GM06990 (cell line): ENCODE results near the gene SWT1.
"Not testable (repeated sequence)": the region's sequence is repeated elsewhere in the genome, so short reads cannot be mapped to it uniquely, and the experiment has no call there.

ENCODE experiments used
- DNase-seq: peaks from one replicate; pipeline ENCODE4 v3.0.0-alpha.2; 2011; ENCODE audit not compliant: insufficient read length; ENCODE audit errors: extremely low read depth
- H3K27me3 ChIP-seq: replicated peaks from 2 replicates; pipeline ENCODE4 v1.6.0; 2011; ENCODE audit warnings: low read length; ENCODE audit not compliant: control insufficient read depth, insufficient read depth
- H3K36me3 ChIP-seq: 2 replicates; pipeline ENCODE4 v1.5.1; 2011; ENCODE audit warnings: low read length; ENCODE audit not compliant: control insufficient read depth, insufficient read depth
- H3K4me3 ChIP-seq: replicated peaks from 2 replicates; pipeline ENCODE4 v1.5.1; 2011; ENCODE audit warnings: low read depth, mild to moderate bottlenecking, control low read depth, low read length
- TF ChIP-seq, protein P1 (sequence below): IDR thresholded peaks from 2 replicates; pipeline ENCODE4 v1.5.1; 2011; ENCODE audit warnings: low read length, control low read depth, mild to moderate bottlenecking, inconsistent platforms; ENCODE audit not compliant: insufficient read depth, poor library complexity, severe bottlenecking

The SWT1 gene

DNA sequence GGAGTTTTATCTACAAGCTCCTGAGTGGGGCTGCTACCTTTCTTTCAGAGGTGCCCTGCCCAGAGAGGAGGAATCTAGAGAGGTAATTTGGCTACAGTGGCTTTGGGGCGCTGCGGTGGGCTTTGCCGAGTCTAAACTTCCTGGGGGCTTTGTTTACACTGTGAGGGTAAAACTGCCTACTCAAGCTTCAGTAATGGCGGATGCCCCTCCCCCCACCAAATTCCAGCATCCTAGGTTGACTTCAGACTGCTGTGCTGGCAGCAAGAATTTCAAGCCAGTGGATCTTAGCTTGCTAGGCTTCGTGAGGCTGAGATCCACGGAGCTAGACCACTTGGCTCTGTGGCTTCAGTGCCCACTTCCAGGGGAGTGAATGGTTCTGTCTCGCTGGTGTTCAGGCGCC, 43.9 kb downstream of the SWT1 start:
- no peak for DNase-seq
- Histone ChIP-seq H3K4me3 (no peak overlapping the region), H3K36me3 (no peaks in the 10 kb centered on the region), H3K27me3 (no peaks in the 10 kb centered on the region)
- TF ChIP-seq, protein P1, sequence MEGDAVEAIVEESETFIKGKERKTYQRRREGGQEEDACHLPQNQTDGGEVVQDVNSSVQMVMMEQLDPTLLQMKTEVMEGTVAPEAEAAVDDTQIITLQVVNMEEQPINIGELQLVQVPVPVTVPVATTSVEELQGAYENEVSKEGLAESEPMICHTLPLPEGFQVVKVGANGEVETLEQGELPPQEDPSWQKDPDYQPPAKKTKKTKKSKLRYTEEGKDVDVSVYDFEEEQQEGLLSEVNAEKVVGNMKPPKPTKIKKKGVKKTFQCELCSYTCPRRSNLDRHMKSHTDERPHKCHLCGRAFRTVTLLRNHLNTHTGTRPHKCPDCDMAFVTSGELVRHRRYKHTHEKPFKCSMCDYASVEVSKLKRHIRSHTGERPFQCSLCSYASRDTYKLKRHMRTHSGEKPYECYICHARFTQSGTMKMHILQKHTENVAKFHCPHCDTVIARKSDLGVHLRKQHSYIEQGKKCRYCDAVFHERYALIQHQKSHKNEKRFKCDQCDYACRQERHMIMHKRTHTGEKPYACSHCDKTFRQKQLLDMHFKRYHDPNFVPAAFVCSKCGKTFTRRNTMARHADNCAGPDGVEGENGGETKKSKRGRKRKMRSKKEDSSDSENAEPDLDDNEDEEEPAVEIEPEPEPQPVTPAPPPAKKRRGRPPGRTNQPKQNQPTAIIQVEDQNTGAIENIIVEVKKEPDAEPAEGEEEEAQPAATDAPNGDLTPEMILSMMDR = no peak

DNA sequence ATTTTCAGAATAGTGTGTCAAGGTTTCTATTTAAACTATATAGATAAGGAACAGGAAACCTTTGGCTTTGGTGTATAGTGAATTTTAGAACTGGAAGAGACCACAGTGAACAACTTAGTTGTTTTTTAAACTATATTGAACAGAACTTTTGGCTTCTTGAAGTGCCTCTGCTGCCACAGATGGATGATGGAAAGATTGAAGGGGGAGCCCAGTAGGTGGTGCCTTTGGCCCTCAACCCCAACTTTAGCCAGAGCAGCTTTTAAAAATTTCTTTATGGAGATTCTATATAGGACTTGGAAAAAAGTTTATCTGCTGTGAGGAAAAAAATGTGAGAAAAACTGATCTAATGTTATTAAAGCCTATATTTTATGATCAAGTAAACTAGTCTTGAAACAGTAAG, 50.2 kb downstream of the SWT1 start:
- no peaks in the 10 kb centered on the region for H3K36me3 ChIP-seq
- TF ChIP-seq, protein P1 = no peak
- no peak for DNase-seq
- no peak overlapping the region for H3K4me3 ChIP-seq
- no peaks in the 10 kb centered on the region for H3K27me3 ChIP-seq

DNA sequence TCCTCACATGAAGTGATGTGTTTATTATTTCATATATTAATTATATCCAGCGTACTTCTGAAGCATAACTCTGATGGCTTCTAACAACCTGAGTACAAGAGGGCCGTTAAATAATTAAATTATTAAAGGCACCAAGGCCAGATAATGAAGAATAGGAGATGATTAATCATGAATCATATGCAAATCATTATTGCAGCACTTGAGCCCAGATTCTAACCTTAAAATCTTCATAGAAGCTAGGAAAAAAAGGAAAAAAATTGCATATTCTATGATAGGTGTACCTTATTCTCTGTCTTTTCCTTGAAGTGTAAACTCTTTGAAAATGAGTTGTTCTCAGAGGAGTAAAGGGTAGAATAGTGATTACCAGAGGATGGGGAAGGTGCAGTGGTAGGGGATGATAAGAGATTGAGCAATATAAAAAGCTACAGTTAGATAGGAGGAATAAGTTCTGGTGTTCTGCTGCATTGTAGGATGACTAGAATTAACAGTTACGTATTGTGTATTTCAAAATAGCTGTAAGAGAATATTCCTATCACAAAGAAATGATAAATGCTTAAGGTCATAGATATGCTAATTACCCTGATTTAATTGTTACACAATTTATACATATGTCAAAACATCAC, 51.1 kb downstream of the SWT1 start:
- no peak for DNase-seq
- TF ChIP-seq, protein P1 = no peak
- no peaks in the 10 kb centered on the region for H3K27me3 ChIP-seq
- H3K4me3 ChIP-seq = no peak overlapping the region
- no peaks in the 10 kb centered on the region for H3K36me3 ChIP-seq

DNA sequence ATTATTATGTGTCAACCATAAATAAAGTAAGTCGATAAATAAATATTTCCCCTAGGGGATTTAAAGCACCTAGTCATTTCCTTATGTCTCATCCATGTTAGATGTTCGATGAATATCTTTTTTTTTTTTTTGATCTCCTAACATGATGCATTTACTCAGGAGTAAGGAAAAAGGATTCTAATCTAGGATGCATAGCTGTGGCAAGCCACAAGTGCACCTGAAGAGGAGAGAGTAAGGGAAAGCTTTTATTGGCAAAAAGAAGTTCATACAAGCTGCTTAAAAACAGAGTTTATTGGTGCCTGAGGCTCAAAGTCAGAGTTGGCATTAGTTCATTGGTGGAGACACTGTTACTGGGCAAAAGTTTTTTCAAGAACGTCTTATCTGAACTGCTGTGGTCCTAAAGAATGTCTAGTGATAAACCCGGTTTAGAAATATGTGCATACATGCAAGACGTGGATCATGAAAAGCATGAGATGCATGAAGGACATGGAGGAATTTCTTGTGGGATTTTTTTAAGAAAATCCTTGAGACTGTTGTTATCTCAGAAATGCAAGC, 51.7 kb downstream of the SWT1 start:
- no peaks in the 10 kb centered on the region for H3K36me3 ChIP-seq
- TF ChIP-seq, protein P1 = no peak
- H3K4me3 ChIP-seq = no peak overlapping the region
- H3K27me3 ChIP-seq = no peaks in the 10 kb centered on the region
- DNase-seq = no peak

GRCh38 chr1:185209357-185209756, 52.4 kb downstream of the SWT1 start:
- not testable (repeated sequence) for H3K27me3 ChIP-seq, H3K36me3 ChIP-seq, H3K4me3 ChIP-seq, DNase-seq

- H3K4me3 ChIP-seq = no peak overlapping the region
- TF ChIP-seq, protein P1 = no peak
- no peaks in the 10 kb centered on the region for H3K27me3 ChIP-seq
- H3K36me3 ChIP-seq = no peaks in the 10 kb centered on the region
- DNase-seq = no peak
Observed at GRCh38 chr1:185213091-185213490, 56.1 kb downstream of the SWT1 start.
